Calu3 (cell line): ENCODE data around the gene PRPF39. TPM values are rescaled to one million over a fixed set of nuclear protein-coding genes. Genes with fewer than 3 reads are reported as not detected.

Source experiments
- BruUV-seq: library from RNA; stranded (reverse); fragments of 400-500 nt; replicated peaks from 2 replicates; lab custom pipeline; 2021; lab: Mats Ljungman, UMichigan
- CTCF ChIA-PET: fragments of 300-600 bp; sonication (Branson Sonifier 250); formaldehyde crosslinking; loops from one replicate; lab custom pipeline; 2022; ENCODE audit warnings: antibody characterized with exemption; lab: Charles Lee
- DNase-seq: peaks from one replicate; pipeline ENCODE4 v3.0.0; 2022
- H3K27ac Mint-ChIP-seq: one replicate; pipeline ENCODE4 v1.8.0; 2022; ENCODE audit warnings: mixed read lengths; ENCODE audit not compliant: unreplicated experiment
- H3K27me3 Mint-ChIP-seq: one replicate; pipeline ENCODE4 v1.8.0; 2022; ENCODE audit warnings: mixed read lengths; ENCODE audit not compliant: unreplicated experiment
- H3K36me3 Mint-ChIP-seq: one replicate; pipeline ENCODE4 v1.8.0; 2022; ENCODE audit warnings: mild to moderate bottlenecking, moderate library complexity, mixed read lengths; ENCODE audit not compliant: insufficient read depth, unreplicated experiment
- H3K4me1 Mint-ChIP-seq: one replicate; pipeline ENCODE4 v1.8.0; 2022; ENCODE audit warnings: mild to moderate bottlenecking, low read depth, mixed read lengths; ENCODE audit not compliant: unreplicated experiment
- H3K4me3 Mint-ChIP-seq: one replicate; pipeline ENCODE4 v1.8.0; 2022; ENCODE audit warnings: mild to moderate bottlenecking, low read depth, moderate library complexity, mixed read lengths; ENCODE audit not compliant: unreplicated experiment
- H3K9me3 Mint-ChIP-seq: one replicate; pipeline ENCODE4 v1.8.0; 2022; ENCODE audit warnings: low read depth, mixed read lengths; ENCODE audit not compliant: unreplicated experiment
- intact Hi-C: fragments of 100-400 bp; cut with micrococcal nuclease; formaldehyde crosslinking; loops from one replicate; pipeline ENCODE4 v1.10.0; 2022; ENCODE audit not compliant: unreplicated experiment
- total RNA-seq: library from RNA; stranded (reverse); gene quantifications from 2 replicates; pipeline ENCODE4 v1.2.3, GENCODE V29; 2022
- TF ChIP-seq, protein P1 (sequence below): fragments of 200-600 bp; IDR thresholded peaks from one replicate; pipeline ENCODE4 v1.8.0; 2022; ENCODE audit warnings: antibody characterized with exemption; ENCODE audit not compliant: unreplicated experiment

PRPF39 gene
- total RNA-seq, 1 experiment from 2014 or later: 34.2 TPM

DNA sequence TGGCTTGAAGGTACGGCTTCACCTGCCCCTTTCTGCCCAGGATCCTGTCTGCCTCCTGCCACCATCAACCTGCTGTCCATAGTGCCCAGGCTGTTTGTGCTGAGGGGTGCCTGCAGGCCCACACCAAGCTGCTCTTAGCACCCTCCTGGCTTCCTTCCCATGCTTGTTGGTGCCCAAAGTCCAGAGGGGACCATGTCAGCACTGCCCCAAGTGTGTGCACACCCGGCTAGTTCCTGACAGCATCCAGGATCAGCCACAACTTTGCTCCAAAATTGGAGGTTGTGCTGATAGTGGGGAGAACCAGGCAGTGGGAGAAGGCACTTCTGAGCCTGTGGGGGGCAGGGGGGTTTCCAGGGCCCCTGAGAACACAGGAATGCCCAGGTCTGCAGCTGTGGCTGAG lies 44.5 kb upstream of the PRPF39 start:
- Mint-ChIP-seq H3K9me3 (no peaks in the 10 kb centered on the region), H3K36me3 (no peaks in the 10 kb centered on the region), H3K27ac (no peak overlapping the region), H3K4me3 (no peak overlapping the region), H3K27me3 (no peaks in the 10 kb centered on the region), H3K4me1 (no peaks in the 10 kb centered on the region)
- no peak for DNase-seq
- intact Hi-C loops: no loop called here
- CTCF ChIA-PET: no interaction called here
- TF ChIP-seq, protein P1, sequence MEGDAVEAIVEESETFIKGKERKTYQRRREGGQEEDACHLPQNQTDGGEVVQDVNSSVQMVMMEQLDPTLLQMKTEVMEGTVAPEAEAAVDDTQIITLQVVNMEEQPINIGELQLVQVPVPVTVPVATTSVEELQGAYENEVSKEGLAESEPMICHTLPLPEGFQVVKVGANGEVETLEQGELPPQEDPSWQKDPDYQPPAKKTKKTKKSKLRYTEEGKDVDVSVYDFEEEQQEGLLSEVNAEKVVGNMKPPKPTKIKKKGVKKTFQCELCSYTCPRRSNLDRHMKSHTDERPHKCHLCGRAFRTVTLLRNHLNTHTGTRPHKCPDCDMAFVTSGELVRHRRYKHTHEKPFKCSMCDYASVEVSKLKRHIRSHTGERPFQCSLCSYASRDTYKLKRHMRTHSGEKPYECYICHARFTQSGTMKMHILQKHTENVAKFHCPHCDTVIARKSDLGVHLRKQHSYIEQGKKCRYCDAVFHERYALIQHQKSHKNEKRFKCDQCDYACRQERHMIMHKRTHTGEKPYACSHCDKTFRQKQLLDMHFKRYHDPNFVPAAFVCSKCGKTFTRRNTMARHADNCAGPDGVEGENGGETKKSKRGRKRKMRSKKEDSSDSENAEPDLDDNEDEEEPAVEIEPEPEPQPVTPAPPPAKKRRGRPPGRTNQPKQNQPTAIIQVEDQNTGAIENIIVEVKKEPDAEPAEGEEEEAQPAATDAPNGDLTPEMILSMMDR: no peak
- BruUV-seq: no TSS peak

DNA sequence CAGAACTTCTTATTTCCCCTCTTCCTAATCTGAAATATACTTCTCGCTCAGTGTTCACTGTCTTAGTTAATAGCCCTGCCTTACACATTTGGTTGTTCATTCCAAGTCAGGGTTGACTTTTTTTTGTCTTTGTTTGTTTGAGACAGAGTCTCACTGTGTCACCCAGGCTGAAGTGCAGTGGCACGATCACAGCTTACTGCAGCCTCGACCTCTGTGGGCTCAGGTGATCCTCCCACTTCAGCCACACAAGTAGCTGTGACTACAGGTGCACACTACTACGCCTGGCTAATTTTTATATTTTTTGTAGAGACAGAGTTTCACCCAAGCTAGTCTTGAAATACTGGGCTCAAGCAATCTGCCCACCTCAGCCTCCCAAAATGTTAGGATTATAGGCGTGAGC lies 42.3 kb upstream of the PRPF39 start:
- intact Hi-C loops: no loop called here
- Mint-ChIP-seq H3K36me3 (no peaks in the 10 kb centered on the region), H3K27me3 (no peaks in the 10 kb centered on the region), H3K9me3 (no peaks in the 10 kb centered on the region), H3K27ac (no peak overlapping the region), H3K4me1 (no peaks in the 10 kb centered on the region), H3K4me3 (no peak overlapping the region)
- DNase-seq: no peak
- CTCF ChIA-PET: no interaction called here
- TF ChIP-seq, protein P1: no peak
- BruUV-seq: no TSS peak

DNA sequence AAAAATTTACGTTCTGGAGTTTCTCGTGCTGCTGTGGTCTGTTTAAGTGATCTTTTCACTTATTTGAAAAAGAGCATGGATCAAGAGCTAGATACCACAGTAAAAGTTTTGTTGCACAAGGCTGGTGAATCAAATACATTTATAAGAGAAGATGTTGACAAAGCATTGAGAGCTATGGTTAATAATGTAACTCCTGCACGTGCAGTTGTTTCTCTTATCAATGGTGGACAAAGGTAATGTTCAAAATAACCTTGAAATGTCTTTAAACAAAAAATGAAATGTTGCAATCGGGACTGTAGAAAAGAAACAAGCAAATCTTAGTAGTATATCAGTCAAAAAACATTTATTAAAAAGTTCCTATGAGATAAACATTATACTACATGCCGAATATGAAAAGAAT lies 39.3 kb upstream of the PRPF39 start:
- no peak for DNase-seq
- no peak overlapping the region for H3K4me3 Mint-ChIP-seq
- CTCF ChIA-PET: interaction anchor here (0.7 kb wide), 1 partner anchor 495 kb away, joined by 3 read pairs; no protein-coding TSS in a partner anchor
- BruUV-seq: no TSS peak
- no peak overlapping the region for H3K27ac Mint-ChIP-seq
- intact Hi-C loops: no loop called here
- TF ChIP-seq, protein P1: no peak
- H3K4me1 Mint-ChIP-seq: no peaks in the 10 kb centered on the region
- no peaks in the 10 kb centered on the region for H3K9me3 Mint-ChIP-seq
- no peaks in the 10 kb centered on the region for H3K27me3 Mint-ChIP-seq
- H3K36me3 Mint-ChIP-seq: no peaks in the 10 kb centered on the region

DNA sequence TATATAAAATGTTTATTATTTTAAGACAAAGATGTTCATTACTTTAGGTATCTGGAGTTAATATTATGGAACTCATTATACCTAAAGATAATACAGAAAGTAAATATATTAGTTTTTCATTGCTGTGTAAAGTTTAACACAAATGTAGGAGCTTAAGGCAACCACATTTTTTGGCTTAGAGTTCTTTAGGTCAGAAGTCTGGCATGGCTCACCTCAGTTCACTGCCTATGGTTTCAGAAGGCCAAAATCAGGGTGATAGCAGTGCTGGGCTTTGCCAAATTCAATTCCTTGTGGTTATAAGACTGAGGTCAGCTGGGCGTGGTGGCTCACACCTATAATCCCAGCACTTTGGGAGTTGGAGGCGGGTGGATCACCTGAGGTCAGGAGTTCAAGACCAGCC lies 35.5 kb upstream of the PRPF39 start:
- TF ChIP-seq, protein P1: no peak
- H3K27me3 Mint-ChIP-seq: no peaks in the 10 kb centered on the region
- peaks cover 5% of the 10 kb centered on the region for H3K36me3 Mint-ChIP-seq
- BruUV-seq: no TSS peak
- DNase-seq: no peak
- no peak overlapping the region for H3K27ac Mint-ChIP-seq
- H3K4me3 Mint-ChIP-seq: no peak overlapping the region
- H3K4me1 Mint-ChIP-seq: no peaks in the 10 kb centered on the region
- CTCF ChIA-PET: no interaction called here
- intact Hi-C loops: no loop called here
- no peaks in the 10 kb centered on the region for H3K9me3 Mint-ChIP-seq
